Measurements from ENCODE around the gene TSPAN13. TPM values are rescaled to one million over a fixed set of nuclear protein-coding genes. Genes with fewer than 3 reads are reported as not detected.

TSPAN13 gene
- total and polyA plus RNA-seq, 2 of the 8 experiments (the other 6 are each of a cell fraction or from before 2014, with no cell fraction given), result 15.3 to 28.1 TPM

DNA sequence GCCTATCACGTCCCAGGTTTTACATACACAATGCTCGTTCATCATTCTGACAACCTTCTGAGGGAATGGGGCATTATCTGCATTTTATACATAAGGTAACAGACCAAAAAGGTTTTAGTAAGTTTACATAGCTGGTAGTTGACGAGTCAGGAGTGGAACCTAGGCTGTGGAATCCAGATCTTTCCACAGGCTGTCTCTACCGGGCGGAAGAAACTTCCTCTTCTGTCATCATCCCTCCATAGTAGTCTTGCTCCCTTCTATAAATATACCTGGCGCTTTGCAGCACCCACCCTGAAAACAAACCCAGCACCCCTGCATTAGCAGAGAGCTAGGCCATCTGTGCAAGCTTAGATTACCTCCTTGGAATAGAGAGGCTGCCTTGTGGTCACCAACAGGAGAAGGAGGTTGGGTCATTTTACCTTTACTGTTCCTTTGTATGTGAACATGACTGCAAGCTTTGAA lies 1.3 kb downstream of the TSPAN13 start:
- Histone ChIP-seq H3K27me3 (replicated peaks in 1 of 4; ENCODE audit: control insufficient read depth in 3 of 4, extremely low read depth in 1 of 4, insufficient read depth in 3 of 4, low read length in 3 of 4) (no peaks in the 10 kb centered on the region; a peak in 3 of 7 replicates), H4K8ac (ENCODE audit: extremely low read depth, insufficient read depth, low read length) (no peak overlapping the region), H3K4me2 (ENCODE audit: insufficient read depth in 1 of 2, low read depth in 2 of 2, low read length in 2 of 2) (peak overlapping the region; percentile 90 to 97), H3K27ac (ENCODE audit: low read depth, low read length) (no peak overlapping the region), H3K9ac (replicated peaks in 1 of 4; ENCODE audit: extremely low read depth in 1 of 4, low read depth in 3 of 4, low read length in 3 of 4) (no peak overlapping the region), H3K9me3 (ENCODE audit: insufficient read depth in 2 of 2, low read depth in 1 of 2, low read length in 1 of 2) (no peaks in the 10 kb centered on the region), H3K23me2 (ENCODE audit: low read depth, low read length) (peaks cover 4% of the 10 kb centered on the region; the same call in 1 of the 2 replicates), H2BK15ac (ENCODE audit: low read length) (no peak overlapping the region), H3K79me1 (ENCODE audit: low read depth, low read length) (no peaks in the 10 kb centered on the region), H2BK12ac (ENCODE audit: low read depth, low read length) (no peak overlapping the region), H3K14ac (ENCODE audit: insufficient read length) (no peak overlapping the region), H3K56ac (replicated peaks; ENCODE audit: insufficient read length, low read depth, low read length) (no peak overlapping the region), H3K36me3 (ENCODE audit: control insufficient read depth in 2 of 4, insufficient read depth in 4 of 4, low read length in 3 of 4) (no peaks in the 10 kb centered on the region), H3K4me1 (replicated peaks in 1 of 4; ENCODE audit: control insufficient read depth in 3 of 4, insufficient read depth in 4 of 4, low read length in 3 of 4) (peaks cover 2 to 9% (median 7%) of the 10 kb centered on the region in 4 experiments; a peak in 5 of 7 replicates), H2AFZ (ENCODE audit: low read length) (no peak overlapping the region), H3K4ac (replicated peaks; ENCODE audit: insufficient read length, low read depth, low read length) (no peak overlapping the region), H3K23ac (ENCODE audit: insufficient read length) (no peak overlapping the region), H3K4me3 (ENCODE audit: extremely low read depth in 1 of 4, insufficient read depth in 2 of 4, low read depth in 3 of 4, low read length in 4 of 4) (peak overlapping the region; percentile 63 to 96 (median 83); a peak in 7 of 8 replicates), H4K20me1 (replicated peaks in 1 of 2; ENCODE audit: control insufficient read depth in 1 of 2, insufficient read depth in 2 of 2, low read length in 2 of 2) (no peaks in the 10 kb centered on the region), H2AK5ac (ENCODE audit: low read depth, low read length) (no peak overlapping the region), H3K79me2 (ENCODE audit: control insufficient read depth in 1 of 2, insufficient read depth in 2 of 2, low read length in 2 of 2) (peaks cover 0 to 20% of the 10 kb centered on the region in 2 experiments; a peak in 2 of 4 replicates), H2BK20ac (ENCODE audit: low read length) (no peak overlapping the region), H2BK120ac (replicated peaks; ENCODE audit: low read depth, low read length) (no peak overlapping the region), H4K5ac (ENCODE audit: insufficient read length, low read depth, low read length) (no peak overlapping the region), H3K18ac (ENCODE audit: extremely low read depth, low read length) (no peak overlapping the region), H4K91ac (replicated peaks; ENCODE audit: insufficient read length, low read length) (no peak overlapping the region), H2BK5ac (ENCODE audit: low read depth, low read length) (no peak overlapping the region)
- no peak for FAIRE-seq
- WGBS, 2 experiments (ENCODE audit: extremely low coverage in 1 of 2, insufficient coverage in 1 of 2, insufficient read length in 1 of 2, insufficient replicate concordance in 2 of 2, low coverage in 1 of 2, low lambda C conversion rate in 2 of 2, missing lambda C conversion rate in 1 of 2), result 51% methylated on average over 6 of the region's 6 CpGs; no CpG with 5 or more reads in 1 of the 2 experiments
- POLR2A ChIA-PET (ENCODE audit: partially characterized antibody), result interaction anchor here (0.6 to 1.4 kb wide), 2 partner anchors 11 to 1069 kb away, joined by 3 to 4 read pairs; no protein-coding TSS in a partner anchor
- TF ChIP-seq TEAD4 (IDR thresholded peaks at IDR 0.05; ENCODE audit: low read depth, low read length), result no peak
- TF ChIP-seq ATF2 (IDR thresholded peaks at IDR 0.05; ENCODE audit: low read length), result no peak
- TF ChIP-seq SUZ12 (IDR thresholded peaks at IDR 0.05; ENCODE audit: low read length), result no peak
- TF ChIP-seq CTBP2 (IDR thresholded peaks at IDR 0.05; ENCODE audit: borderline replicate concordance, insufficient read depth, insufficient read length, low read length), result no peak
- CTCF ChIA-PET (ENCODE audit: partially characterized antibody), result interaction anchor here (1.0 to 1.1 kb wide), 2 partner anchors 46 to 325 kb away, joined by 3 read pairs; no protein-coding TSS in a partner anchor
- DNase-seq (ENCODE audit: low read depth in 1 of 2, low spot score in 2 of 2), result no peak
